ENCODE results near the gene SLC22A31.
A peak's percentile ranks its signal among the peaks of the same experiment; 100 is the strongest.

Gene SLC22A31

GRCh38 chr16:89216315-89217137 lies 16.2 kb upstream of the SLC22A31 start:
- DNase-seq: peak; percentile 83

GRCh38 chr16:89210904-89211515 lies 10.7 kb upstream of the SLC22A31 start:
- peak; percentile 82 for DNase-seq

GRCh38 chr16:89210165-89210903 lies 10.0 kb upstream of the SLC22A31 start:
- DNase-seq: no peak

- no peak for DNase-seq
These were observed 9.2 kb upstream of the SLC22A31 start for GRCh38 chr16:89209522-89210044.

GRCh38 chr16:89207993-89208392 lies 7.7 kb upstream of the SLC22A31 start:
- no peak for DNase-seq

- no peak for DNase-seq
These were observed 2.3 kb upstream of the SLC22A31 start for GRCh38 chr16:89202422-89203215.

GRCh38 chr16:89201439-89202377 lies 1.4 kb upstream of the SLC22A31 start:
- peak; percentile 88 for DNase-seq

- DNase-seq: no peak
These were observed 594 bp upstream of the SLC22A31 start for GRCh38 chr16:89200850-89201411.

GRCh38 chr16:89199241-89200123 lies 855 bp downstream of the SLC22A31 start:
- no peak for DNase-seq

GRCh38 chr16:89198417-89199240 lies 1.7 kb downstream of the SLC22A31 start:
- no peak for DNase-seq

GRCh38 chr16:89197633-89198416 lies 2.5 kb downstream of the SLC22A31 start:
- no peak for DNase-seq

- DNase-seq: no peak
These were observed 3.2 kb downstream of the SLC22A31 start for GRCh38 chr16:89197033-89197632.

GRCh38 chr16:89195521-89196171 lies 4.7 kb downstream of the SLC22A31 start:
- DNase-seq: no peak

GRCh38 chr16:89194340-89195311 lies 5.7 kb downstream of the SLC22A31 start:
- no peak for DNase-seq

- DNase-seq: peak; percentile 47
These were observed 6.6 kb downstream of the SLC22A31 start for GRCh38 chr16:89193576-89194293.
